ENCODE results near the gene ZBTB46.
"Not testable (repeated sequence)": the region's sequence is repeated elsewhere in the genome, so short reads cannot be mapped to it uniquely, and the experiment has no call there.

The ZBTB46 gene

DNA sequence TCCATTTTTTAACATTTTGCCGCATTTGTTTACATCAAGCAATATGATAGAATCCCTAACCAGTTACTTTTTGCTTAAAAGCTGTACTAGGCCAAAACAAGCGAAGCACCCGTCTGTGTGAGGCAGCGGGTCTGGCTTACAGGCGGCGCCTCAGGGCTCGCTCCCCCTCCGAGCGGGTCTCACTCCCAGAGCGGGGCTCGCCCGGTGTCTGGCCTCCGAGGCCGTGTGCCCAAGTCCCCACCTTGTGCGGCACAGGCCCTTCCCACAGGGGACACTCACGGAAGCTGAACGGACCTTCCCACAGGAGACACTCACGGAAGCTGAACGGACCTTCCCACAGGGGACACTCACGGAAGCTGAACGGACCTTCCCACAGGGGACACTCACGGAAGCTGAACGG lies 23.4 kb downstream of the ZBTB46 start:
- no peak overlapping the region for H3K4me3 ChIP-seq (replicated peaks; ENCODE audit: low read depth, low read length)
- TF ChIP-seq, protein P1, sequence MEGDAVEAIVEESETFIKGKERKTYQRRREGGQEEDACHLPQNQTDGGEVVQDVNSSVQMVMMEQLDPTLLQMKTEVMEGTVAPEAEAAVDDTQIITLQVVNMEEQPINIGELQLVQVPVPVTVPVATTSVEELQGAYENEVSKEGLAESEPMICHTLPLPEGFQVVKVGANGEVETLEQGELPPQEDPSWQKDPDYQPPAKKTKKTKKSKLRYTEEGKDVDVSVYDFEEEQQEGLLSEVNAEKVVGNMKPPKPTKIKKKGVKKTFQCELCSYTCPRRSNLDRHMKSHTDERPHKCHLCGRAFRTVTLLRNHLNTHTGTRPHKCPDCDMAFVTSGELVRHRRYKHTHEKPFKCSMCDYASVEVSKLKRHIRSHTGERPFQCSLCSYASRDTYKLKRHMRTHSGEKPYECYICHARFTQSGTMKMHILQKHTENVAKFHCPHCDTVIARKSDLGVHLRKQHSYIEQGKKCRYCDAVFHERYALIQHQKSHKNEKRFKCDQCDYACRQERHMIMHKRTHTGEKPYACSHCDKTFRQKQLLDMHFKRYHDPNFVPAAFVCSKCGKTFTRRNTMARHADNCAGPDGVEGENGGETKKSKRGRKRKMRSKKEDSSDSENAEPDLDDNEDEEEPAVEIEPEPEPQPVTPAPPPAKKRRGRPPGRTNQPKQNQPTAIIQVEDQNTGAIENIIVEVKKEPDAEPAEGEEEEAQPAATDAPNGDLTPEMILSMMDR (IDR thresholded peaks at IDR 0.05; ENCODE audit: low read depth, low read length, missing control alignments) = no peak
- no peak for DNase-seq (ENCODE audit: extremely low read depth, low read depth)

DNA sequence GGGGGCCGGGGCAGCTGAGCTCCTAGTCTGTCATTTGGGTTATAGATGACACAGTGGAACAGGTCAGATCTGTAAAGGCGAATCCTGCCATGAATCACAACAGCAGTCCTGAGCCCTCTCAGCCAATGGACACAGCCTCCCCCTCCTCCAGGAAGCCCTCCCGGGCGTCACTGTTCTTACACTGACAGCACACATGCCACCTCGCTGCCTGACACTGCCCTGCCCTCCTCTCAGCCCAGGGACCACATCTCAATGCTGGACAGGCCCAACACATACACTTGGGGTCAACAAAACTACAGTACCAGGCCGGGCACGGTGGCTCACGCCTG lies 26.8 kb downstream of the ZBTB46 start:
- no peak for DNase-seq (ENCODE audit: extremely low read depth, low read depth)
- no peak overlapping the region for H3K4me3 ChIP-seq (replicated peaks; ENCODE audit: low read depth, low read length)
- TF ChIP-seq, protein P1 (IDR thresholded peaks at IDR 0.05; ENCODE audit: low read depth, low read length, missing control alignments) = no peak

DNA sequence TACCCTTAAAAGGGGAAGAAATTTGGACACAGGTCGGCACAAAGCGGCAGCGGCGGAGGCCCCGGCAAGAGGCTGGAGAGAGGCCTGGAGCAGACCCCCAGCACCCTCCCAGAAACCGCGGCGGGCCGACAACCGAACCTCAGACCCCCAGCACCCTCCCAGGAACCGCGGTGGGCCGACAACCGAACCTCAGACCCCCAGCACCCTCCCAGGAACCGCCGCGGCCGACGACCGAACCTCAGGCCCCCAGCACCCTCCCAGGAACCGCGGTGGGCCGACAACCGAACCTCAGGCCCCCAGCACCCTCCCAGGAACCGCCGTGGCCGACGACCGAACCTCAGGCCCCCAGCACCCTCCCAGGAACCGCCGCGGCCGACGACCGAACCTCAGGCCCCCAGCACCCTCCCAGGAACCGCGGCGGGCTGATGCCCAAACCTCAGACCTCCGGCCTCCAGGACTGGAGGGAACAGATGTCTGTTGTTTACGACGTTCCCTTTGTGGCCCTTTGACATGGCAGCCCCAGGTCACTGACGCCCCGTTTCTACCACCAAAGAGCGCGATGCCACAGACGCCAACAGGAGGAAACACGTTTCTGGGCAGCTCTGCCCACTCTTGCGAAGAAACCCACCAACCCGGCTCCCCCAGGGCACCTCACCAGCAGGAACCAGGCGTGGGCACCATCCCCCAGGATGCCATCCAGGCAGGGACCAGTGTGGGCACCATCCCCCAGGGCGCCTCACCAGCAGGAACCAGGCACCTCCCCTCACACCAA lies 28.4 kb downstream of the ZBTB46 start:
- no peak for DNase-seq (ENCODE audit: extremely low read depth, low read depth)
- TF ChIP-seq, protein P1 (IDR thresholded peaks at IDR 0.05; ENCODE audit: low read depth, low read length, missing control alignments) = no peak
- no peak overlapping the region for H3K4me3 ChIP-seq (replicated peaks; ENCODE audit: low read depth, low read length)

DNA sequence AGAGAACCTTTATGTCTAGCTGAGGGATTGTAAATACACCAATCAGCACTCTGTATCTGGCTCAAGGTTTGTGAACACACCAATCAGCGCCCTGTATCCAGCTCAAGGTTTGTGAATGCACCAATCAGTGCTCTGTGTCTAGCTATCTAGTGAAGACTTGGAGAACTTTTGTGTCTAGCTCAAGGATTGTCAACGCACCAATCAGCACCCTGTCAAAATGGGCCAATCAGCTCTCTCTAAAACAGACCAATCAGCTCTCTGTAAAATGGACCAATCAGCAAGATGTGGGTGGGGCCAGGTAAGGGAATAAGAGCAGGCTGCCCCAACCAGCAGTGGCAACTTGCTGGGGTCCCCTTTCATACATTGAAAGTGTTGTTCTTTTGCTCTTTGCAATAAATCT lies 29.9 kb downstream of the ZBTB46 start:
- not testable (repeated sequence) for H3K4me3 ChIP-seq (replicated peaks; ENCODE audit: low read depth, low read length); DNase-seq (ENCODE audit: extremely low read depth, low read depth)

DNA sequence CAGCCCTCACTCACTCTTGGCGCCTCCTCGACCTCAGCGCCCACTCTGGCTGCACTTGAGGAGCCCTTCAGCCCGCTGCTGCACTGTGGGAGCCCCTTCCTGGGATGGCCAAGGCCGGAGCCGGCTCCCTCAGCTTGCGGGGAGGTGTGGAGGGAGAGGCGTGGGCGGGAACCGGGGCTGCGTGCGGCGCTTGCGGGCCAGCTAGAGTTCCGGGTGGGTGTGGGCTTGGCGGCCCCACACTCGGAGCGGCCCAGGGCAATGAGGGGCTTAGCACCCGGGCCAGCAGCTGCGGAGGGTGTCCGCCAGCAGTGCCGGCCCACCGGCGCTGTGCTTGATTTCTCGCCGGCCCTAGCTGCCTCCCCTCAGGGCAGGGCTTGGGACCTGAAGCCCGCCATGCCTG lies 30.7 kb downstream of the ZBTB46 start:
- H3K4me3 ChIP-seq (replicated peaks; ENCODE audit: low read depth, low read length); DNase-seq (ENCODE audit: extremely low read depth, low read depth): not testable (repeated sequence)

DNA sequence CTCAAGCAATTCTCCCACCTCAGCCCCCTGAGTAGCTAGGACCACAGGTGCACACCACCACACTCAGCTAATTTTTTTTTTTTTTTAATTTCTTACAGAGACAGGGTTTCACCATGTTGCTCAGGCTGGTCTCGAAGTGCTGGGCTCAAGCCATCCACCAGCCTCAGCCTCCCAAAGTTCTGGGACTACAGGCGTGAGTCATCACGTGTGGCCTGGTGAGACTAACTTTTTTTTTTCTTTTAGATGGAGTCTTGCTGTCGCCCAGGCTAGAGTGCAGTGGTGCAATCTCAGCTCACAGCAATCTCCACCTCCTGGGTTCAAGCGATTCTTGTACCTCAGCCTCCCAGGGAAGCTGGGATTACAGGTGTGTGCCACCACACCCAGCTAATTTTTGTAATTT lies 31.9 kb downstream of the ZBTB46 start:
- not testable (repeated sequence) for DNase-seq (ENCODE audit: extremely low read depth, low read depth); H3K4me3 ChIP-seq (replicated peaks; ENCODE audit: low read depth, low read length)

DNA sequence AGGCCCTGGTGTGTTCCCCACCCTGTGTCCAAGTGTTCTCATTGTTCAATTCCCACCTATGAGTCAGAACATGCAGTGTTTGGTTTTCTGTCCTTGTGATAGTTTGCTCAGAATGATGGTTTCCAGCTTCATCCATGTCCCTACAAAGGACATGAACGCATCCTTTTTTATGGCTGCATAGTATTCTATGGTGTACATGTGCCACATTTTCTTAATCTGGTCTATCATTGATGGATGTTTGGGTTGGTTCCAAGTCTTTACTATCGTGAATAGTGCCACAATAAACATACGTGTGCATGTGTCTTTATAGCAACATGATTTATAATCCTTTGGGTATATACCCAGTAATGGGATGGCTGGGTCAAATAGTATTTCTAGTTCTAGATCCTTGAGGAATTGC lies 33.9 kb downstream of the ZBTB46 start:
- DNase-seq (ENCODE audit: extremely low read depth, low read depth); H3K4me3 ChIP-seq (replicated peaks; ENCODE audit: low read depth, low read length): not testable (repeated sequence)

DNA sequence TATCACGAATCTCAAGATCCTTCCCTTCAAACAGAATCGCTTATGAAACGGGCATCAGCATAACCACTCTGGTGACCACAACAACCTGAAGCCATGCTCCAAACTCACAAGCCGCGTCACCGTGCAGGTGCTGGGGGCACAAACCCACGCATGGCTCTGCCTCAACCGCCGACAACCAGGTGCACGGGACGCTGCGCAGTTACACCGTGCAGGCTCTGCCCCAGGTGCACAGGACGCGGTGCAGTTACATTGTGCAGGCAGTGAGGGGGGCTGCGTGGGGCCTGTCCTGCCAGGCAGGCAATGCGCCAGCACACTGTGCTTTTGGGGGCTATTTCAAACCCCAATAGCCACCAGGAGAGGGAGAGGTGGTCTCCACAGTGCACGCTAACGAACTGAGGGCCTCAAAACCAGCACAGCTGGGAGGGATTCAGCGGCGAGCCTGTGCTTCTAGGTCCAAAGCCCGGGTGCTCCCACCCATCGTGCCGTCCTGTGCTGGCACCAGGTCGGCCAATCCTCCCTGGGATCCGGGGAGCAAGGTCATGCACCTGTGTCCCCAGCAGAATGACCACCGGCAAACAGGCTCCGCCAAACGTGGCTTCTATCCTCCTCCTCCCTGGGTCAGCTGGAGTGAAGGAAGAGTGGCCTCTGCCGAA lies 35.8 kb downstream of the ZBTB46 start:
- no peak overlapping the region for H3K4me3 ChIP-seq (replicated peaks; ENCODE audit: low read depth, low read length)
- no peak for DNase-seq (ENCODE audit: extremely low read depth, low read depth)
- TF ChIP-seq, protein P1 (IDR thresholded peaks at IDR 0.05; ENCODE audit: low read depth, low read length, missing control alignments) = no peak

DNA sequence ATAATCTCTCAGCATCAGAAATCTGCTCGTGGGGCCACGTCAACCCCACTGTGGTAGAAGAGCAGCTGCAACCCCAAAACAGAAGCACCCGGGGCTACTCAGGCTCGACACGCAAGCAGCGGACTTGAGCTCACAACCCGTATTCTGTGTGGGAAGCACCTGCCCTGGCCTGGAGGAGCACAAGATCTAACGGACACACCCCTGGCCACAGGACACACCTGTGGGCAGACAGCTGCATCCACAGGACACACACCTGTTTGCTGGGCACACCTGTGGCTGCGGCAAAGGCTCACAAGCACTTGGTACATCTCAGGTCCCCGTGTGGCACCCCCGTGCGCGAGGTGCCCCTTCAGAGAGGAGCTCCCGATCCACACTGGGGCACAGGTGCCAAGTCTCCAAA lies 36.5 kb downstream of the ZBTB46 start:
- TF ChIP-seq, protein P1 (IDR thresholded peaks at IDR 0.05; ENCODE audit: low read depth, low read length, missing control alignments) = no peak
- DNase-seq (ENCODE audit: extremely low read depth, low read depth) = no peak
- no peak overlapping the region for H3K4me3 ChIP-seq (replicated peaks; ENCODE audit: low read depth, low read length)

All from HFF-Myc (cell line).